Measurements from ENCODE around the gene LYRM4. TPM values are rescaled to one million over a fixed set of nuclear protein-coding genes. Genes with fewer than 3 reads are reported as not detected.

LYRM4 gene
- total RNA-seq, 2 experiments from 2014 or later = 24.8 to 28.1 TPM

- ATAC-seq (ENCODE audit: poor library complexity) = no peak
- Histone ChIP-seq H3K27me3 (ENCODE audit: control insufficient read depth in 1 of 2, insufficient read depth in 2 of 2, low read length in 2 of 2) (no peaks in the 10 kb centered on the region), H3K27ac (ENCODE audit: low read depth in 1 of 2, low read length in 2 of 2) (no peak overlapping the region), H3K9me3 (ENCODE audit: control insufficient read depth in 1 of 2, insufficient read depth in 1 of 2, low read length in 2 of 2) (no peaks in the 10 kb centered on the region), H3K4me1 (ENCODE audit: insufficient read depth, low read length) (no peaks in the 10 kb centered on the region), H3K4me3 (ENCODE audit: low read length) (no peak overlapping the region), H3K36me3 (ENCODE audit: insufficient read depth, low read length) (no peaks in the 10 kb centered on the region)
- H3K36me3 Mint-ChIP-seq (ENCODE audit: low read depth) = peaks cover 6% of the 10 kb centered on the region
- ChIA-PET POLR2A (no interaction called here), CTCF (no interaction called here)
- H3K27me3 Mint-ChIP-seq = no peaks in the 10 kb centered on the region
- TF ChIP-seq, protein P1, sequence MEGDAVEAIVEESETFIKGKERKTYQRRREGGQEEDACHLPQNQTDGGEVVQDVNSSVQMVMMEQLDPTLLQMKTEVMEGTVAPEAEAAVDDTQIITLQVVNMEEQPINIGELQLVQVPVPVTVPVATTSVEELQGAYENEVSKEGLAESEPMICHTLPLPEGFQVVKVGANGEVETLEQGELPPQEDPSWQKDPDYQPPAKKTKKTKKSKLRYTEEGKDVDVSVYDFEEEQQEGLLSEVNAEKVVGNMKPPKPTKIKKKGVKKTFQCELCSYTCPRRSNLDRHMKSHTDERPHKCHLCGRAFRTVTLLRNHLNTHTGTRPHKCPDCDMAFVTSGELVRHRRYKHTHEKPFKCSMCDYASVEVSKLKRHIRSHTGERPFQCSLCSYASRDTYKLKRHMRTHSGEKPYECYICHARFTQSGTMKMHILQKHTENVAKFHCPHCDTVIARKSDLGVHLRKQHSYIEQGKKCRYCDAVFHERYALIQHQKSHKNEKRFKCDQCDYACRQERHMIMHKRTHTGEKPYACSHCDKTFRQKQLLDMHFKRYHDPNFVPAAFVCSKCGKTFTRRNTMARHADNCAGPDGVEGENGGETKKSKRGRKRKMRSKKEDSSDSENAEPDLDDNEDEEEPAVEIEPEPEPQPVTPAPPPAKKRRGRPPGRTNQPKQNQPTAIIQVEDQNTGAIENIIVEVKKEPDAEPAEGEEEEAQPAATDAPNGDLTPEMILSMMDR (IDR thresholded peaks at IDR 0.05) = no peak
- H3K9me3 Mint-ChIP-seq = no peaks in the 10 kb centered on the region
- intact Hi-C loops (cut with DNase I, micrococcal nuclease) = loop anchor here in 1 of 2 experiments (5.0 kb wide), 1 partner anchor 72 kb away; no protein-coding TSS in a partner anchor
- H3K4me3 Mint-ChIP-seq = no peak overlapping the region
- H3K4me1 Mint-ChIP-seq (ENCODE audit: low read depth) = peaks cover 16% of the 10 kb centered on the region
- H3K27ac Mint-ChIP-seq = no peak overlapping the region
- no peak for DNase-seq
Observed at GRCh38 chr6:5184878-5185277, 75.9 kb downstream of the LYRM4 start.

DNA sequence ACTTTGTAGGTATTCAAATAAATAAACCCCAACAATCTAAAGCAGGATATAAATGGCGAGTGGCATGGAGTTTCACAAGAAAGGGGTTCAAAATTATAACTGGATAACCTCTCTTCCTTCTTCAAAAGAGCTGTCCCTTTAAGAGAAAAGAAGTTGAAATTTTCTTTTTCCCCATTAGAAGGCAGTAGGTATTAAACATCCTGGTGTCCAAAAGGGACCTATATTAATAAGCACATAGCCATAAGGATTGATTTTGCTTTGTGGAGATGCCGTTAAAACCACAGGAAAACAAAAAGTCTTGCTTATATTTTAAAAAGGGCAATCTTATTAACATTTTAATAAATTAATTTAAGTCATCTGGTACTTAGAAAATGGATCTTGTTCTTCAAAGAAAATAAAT is 76.5 kb downstream of the LYRM4 start:
- H3K4me1 ChIP-seq (ENCODE audit: insufficient read depth, low read length) = no peaks in the 10 kb centered on the region
- Mint-ChIP-seq H3K36me3 (ENCODE audit: low read depth) (peaks cover 6% of the 10 kb centered on the region), H3K4me3 (no peak overlapping the region), H3K27ac (no peak overlapping the region), H3K27me3 (no peaks in the 10 kb centered on the region), H3K4me1 (ENCODE audit: low read depth) (peaks cover 23% of the 10 kb centered on the region), H3K9me3 (no peaks in the 10 kb centered on the region)
- intact Hi-C loops (cut with DNase I, micrococcal nuclease) = loop anchor here in 1 of 2 experiments (5.0 kb wide), 1 partner anchor 73 kb away; no protein-coding TSS in a partner anchor
- ATAC-seq (ENCODE audit: poor library complexity) (no peak), DNase-seq (no peak)
- CTCF ChIA-PET = interaction anchor here (1.3 kb wide), 1 partner anchor 10 kb away, joined by 4 read pairs; no protein-coding TSS in a partner anchor
- no peaks in the 10 kb centered on the region for H3K9me3 ChIP-seq (ENCODE audit: control insufficient read depth in 1 of 2, insufficient read depth in 1 of 2, low read length in 2 of 2)
- no peak overlapping the region for H3K27ac ChIP-seq (ENCODE audit: low read depth in 1 of 2, low read length in 2 of 2)
- no peaks in the 10 kb centered on the region for H3K27me3 ChIP-seq (ENCODE audit: control insufficient read depth in 1 of 2, insufficient read depth in 2 of 2, low read length in 2 of 2)
- no peak overlapping the region for H3K4me3 ChIP-seq (ENCODE audit: low read length)
- POLR2A ChIA-PET = interaction anchor here (1.2 kb wide), 1 partner anchor 10 kb away, joined by 3 read pairs; no protein-coding TSS in a partner anchor
- TF ChIP-seq, protein P1 (IDR thresholded peaks at IDR 0.05) = no peak
- H3K36me3 ChIP-seq (ENCODE audit: insufficient read depth, low read length) = no peaks in the 10 kb centered on the region

DNA sequence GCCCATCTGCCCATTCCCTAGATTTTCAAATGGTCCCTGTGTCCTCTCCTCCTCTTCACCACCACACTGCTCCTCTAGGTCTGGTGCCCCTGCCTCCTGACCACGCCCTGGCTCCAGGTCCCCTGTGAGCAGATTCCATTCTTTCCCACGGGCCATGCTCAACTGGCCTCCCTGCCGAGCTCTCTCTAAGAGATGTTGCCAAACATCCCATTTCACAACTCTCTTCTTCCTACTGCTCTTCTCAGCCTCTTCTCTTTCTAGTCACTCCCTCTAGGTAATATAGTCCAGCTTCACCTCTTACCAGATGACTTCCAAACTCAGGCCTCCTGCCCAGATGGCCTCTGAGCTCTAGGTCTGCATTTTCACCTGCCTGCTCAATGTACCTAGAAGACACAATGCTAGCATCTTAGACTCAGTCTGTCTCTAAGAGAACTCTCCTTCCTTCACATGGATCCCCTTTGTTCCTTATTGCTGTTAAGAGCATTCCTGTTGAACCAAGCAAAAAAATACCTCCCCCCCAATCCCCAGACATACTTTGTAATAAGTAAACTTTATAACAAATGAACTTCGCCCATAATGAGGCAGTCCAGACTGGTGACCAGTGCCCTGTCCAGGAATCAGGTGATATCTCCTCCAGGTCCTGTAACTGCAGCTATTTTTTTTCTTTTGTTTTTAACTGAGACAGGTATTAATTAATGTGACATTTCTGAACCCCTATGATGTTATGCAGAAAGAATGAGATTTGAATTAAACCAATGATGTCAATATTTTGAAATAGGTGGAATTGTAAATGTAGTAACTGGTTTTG is 79.0 kb downstream of the LYRM4 start:
- H3K36me3 Mint-ChIP-seq (ENCODE audit: low read depth) = peaks cover under 1% of the 10 kb centered on the region

More for the DNA sequence above, 79.0 kb downstream of the LYRM4 start:
- ChIA-PET POLR2A (no interaction called here), CTCF (no interaction called here)
- intact Hi-C loops (cut with DNase I, micrococcal nuclease) = loop anchor here in 1 of 2 experiments (5.0 kb wide), 1 partner anchor 76 kb away; no protein-coding TSS in a partner anchor
- H3K4me3 ChIP-seq (ENCODE audit: low read length) = no peak overlapping the region
- Mint-ChIP-seq H3K27me3 (no peaks in the 10 kb centered on the region), H3K27ac (no peak overlapping the region), H3K9me3 (no peaks in the 10 kb centered on the region), H3K4me3 (no peak overlapping the region), H3K4me1 (ENCODE audit: low read depth) (peaks cover 44% of the 10 kb centered on the region)
- H3K27me3 ChIP-seq (ENCODE audit: control insufficient read depth in 1 of 2, insufficient read depth in 2 of 2, low read length in 2 of 2) = no peaks in the 10 kb centered on the region
- no peaks in the 10 kb centered on the region for H3K36me3 ChIP-seq (ENCODE audit: insufficient read depth, low read length)
- no peak for ATAC-seq (ENCODE audit: poor library complexity)
- H3K4me1 ChIP-seq (ENCODE audit: insufficient read depth, low read length) = no peaks in the 10 kb centered on the region
- H3K27ac ChIP-seq (ENCODE audit: low read depth in 1 of 2, low read length in 2 of 2) = no peak overlapping the region
- TF ChIP-seq, protein P1 (IDR thresholded peaks at IDR 0.05) = no peak
- DNase-seq = no peak
- H3K9me3 ChIP-seq (ENCODE audit: control insufficient read depth in 1 of 2, insufficient read depth in 1 of 2, low read length in 2 of 2) = no peaks in the 10 kb centered on the region

Measured in CD4-positive, alpha-beta T cell (primary cell).